Mesodermal cell (in vitro differentiated cells): ENCODE measurements around the gene TTBK2.

Experiments used
- H3K27ac ChIP-seq: 2 replicates; pipeline ENCODE4 v1.7.0; 2013; ENCODE audit warnings: mild to moderate bottlenecking, low read depth, low read length, moderate library complexity; ENCODE audit not compliant: severe bottlenecking
- H3K36me3 ChIP-seq: 2 replicates; pipeline ENCODE4 v1.7.1; 2013; ENCODE audit warnings: mild to moderate bottlenecking, low read length, moderate library complexity; ENCODE audit not compliant: control insufficient read depth, insufficient read depth
- H3K4me1 ChIP-seq: one replicate; pipeline ENCODE4 v1.7.1; 2013; ENCODE audit warnings: mild to moderate bottlenecking, low read length; ENCODE audit not compliant: insufficient read depth, control insufficient read depth, poor library complexity, severe bottlenecking
- H3K4me3 ChIP-seq: 2 replicates; pipeline ENCODE4 v1.7.0; 2013; ENCODE audit warnings: low read length, control low read depth, mild to moderate bottlenecking; ENCODE audit not compliant: insufficient read depth, poor library complexity, severe bottlenecking; ENCODE audit errors: extremely low read depth
- H3K9me3 ChIP-seq: 2 replicates; pipeline ENCODE4 v1.7.1; 2013; ENCODE audit warnings: mild to moderate bottlenecking, low read length, moderate library complexity; ENCODE audit not compliant: control insufficient read depth
- WGBS, 2 experiments: methylation state at CpG; one replicate each; pipeline ENCODE4 v1.1.5; 2013; ENCODE audit warnings: missing lambda C conversion rate in 2 of 2; ENCODE audit not compliant: insufficient coverage in 2 of 2; 5-methylcytosine and 5-hydroxymethylcytosine counted together

Gene TTBK2

DNA sequence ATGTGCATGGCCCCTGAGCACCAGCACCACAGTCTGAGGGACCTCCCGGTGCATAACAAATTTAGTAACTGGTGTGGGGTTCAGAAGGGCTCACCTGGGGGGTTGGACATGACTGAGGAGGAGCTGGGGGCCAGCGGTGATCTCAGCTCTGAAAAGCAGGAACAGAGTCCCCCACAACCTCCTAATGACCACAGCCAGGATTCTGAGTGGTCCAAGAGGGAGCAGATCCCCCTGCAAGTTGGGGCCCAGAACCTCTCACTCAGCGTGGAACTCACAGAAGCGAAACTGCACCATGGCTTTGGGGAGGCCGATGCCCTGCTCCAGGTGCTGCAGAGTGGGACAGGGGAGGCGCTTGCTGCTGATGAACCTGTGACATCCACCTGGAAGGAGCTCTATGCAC is 226.6 kb downstream of the TTBK2 start:
- Histone ChIP-seq H3K9me3 (no peaks in the 10 kb centered on the region), H3K27ac (no peak overlapping the region), H3K36me3 (no peaks in the 10 kb centered on the region), H3K4me3 (no peak overlapping the region), H3K4me1 (no peaks in the 10 kb centered on the region)
- 96 to 100% methylated on average over 5 of the region's 6 CpGs for WGBS, 2 experiments

DNA sequence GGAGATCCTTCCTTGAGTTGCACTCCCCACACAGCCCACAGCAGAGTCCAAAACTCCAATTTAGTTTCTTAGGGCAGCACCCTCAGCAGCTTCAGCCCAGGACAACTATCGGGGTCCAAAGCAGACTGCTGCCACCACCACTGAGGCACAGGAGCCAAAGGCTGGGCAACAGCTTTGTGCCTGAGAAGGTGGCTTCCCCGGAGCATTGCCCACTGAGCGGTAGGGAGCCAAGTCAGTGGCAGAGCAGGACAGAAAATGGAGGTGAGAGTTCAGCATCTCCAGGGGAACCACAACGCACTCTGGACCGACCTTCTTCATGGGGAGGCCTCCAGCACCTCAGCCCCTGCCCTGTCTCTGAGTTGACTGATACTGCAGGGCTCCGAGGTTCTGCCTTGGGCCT is 227.1 kb downstream of the TTBK2 start:
- H3K36me3 ChIP-seq, result no peaks in the 10 kb centered on the region
- WGBS, 2 experiments, result 92 to 96% methylated on average over 6 of the region's 6 CpGs

DNA sequence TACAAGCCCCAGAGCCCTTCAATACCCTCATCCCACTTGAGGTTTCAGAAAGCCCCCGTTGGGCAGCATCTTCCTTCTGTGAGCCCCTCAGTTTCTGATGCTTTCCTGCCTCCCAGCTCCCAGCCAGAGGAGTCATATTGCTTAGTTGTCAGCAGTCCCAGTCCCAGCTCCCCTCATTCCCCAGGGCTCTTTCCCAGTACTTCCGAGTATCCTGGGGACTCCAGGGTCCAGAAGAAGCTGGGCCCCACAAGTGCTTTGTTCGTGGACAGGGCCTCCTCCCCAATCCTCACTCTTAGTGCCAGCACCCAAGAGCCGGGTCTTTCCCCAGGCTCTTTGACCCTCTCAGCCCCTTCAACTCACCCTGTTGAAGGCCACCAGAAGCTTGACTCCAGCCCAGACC is 227.6 kb downstream of the TTBK2 start:
- H3K9me3 ChIP-seq, result no peaks in the 10 kb centered on the region
- no peaks in the 10 kb centered on the region for H3K4me1 ChIP-seq
- WGBS, 2 experiments, result 86 to 90% methylated on average over 1 to 4 of the region's 4 CpGs
- H3K4me3 ChIP-seq, result no peak overlapping the region
- peaks cover 5% of the 10 kb centered on the region for H3K36me3 ChIP-seq
- H3K27ac ChIP-seq, result no peak overlapping the region

More for the DNA sequence above, 227.1 kb downstream of the TTBK2 start:
- no peaks in the 10 kb centered on the region for H3K9me3 ChIP-seq
- no peak overlapping the region for H3K27ac ChIP-seq
- H3K4me3 ChIP-seq, result no peak overlapping the region
- no peaks in the 10 kb centered on the region for H3K4me1 ChIP-seq

DNA sequence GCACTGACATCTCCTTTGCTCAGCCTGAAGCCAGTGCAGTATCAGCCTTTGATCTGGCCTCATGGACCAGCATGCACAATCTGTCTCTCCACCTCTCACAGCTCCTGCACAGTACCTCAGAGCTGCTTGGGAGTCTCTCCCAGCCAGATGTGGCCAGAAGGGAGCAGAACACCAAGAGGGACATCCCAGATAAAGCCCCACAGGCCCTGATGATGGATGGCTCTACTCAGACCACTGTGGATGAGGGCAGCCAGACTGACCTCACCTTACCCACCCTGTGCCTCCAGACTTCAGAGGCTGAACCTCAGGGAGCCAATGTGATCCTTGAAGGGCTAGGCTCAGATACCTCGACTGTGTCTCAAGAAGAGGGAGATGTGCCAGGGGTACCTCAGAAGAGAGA is 228.0 kb downstream of the TTBK2 start:
- H3K4me3 ChIP-seq, result no peak overlapping the region
- no peak overlapping the region for H3K27ac ChIP-seq
- H3K9me3 ChIP-seq, result no peaks in the 10 kb centered on the region
- peaks cover 7% of the 10 kb centered on the region for H3K36me3 ChIP-seq
- H3K4me1 ChIP-seq, result no peaks in the 10 kb centered on the region
- no CpG with 5 or more reads among the region's 1 CpG for WGBS, 2 experiments

DNA sequence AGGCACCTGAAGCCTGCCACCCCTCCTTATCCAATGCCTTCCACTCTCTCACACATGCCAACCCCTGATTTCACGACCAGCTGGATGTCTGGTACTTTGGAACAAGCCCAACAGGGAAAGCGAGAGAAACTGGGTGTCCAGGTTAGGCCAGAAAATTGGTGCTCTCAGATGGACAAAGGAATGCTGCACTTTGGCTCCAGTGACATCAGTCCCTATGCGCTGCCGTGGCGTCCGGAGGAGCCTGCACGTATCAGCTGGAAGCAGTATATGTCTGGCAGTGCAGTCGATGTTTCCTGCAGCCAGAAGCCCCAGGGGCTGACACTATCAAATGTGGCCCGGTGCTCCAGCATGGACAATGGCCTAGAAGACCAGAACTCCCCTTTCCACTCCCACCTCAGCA is 228.8 kb downstream of the TTBK2 start:
- Histone ChIP-seq H3K9me3 (no peaks in the 10 kb centered on the region), H3K36me3 (peaks cover 13% of the 10 kb centered on the region), H3K4me3 (no peak overlapping the region), H3K27ac (no peak overlapping the region), H3K4me1 (no peaks in the 10 kb centered on the region)
- 92 to 96% methylated on average over 8 to 9 of the region's 9 CpGs for WGBS, 2 experiments

DNA sequence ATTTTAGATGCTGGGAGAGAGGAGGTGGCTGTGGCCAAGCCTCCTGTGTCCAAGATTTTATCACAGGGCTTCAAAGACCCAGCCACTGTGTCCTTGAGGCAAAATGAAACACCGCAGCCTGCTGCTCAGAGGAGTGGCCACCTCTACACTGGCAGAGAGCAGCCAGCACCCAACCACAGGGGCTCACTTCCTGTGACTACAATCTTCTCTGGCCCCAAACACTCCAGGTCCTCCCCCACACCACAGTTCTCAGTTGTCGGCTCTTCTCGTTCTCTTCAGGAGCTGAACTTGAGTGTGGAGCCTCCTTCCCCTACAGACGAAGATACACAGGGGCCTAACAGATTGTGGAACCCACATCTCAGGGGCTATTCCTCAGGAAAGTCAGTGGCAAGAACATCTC is 229.3 kb downstream of the TTBK2 start:
- no peak overlapping the region for H3K27ac ChIP-seq
- WGBS, 2 experiments, result 94 to 95% methylated on average over 3 to 4 of the region's 4 CpGs
- H3K36me3 ChIP-seq, result peaks cover 18% of the 10 kb centered on the region
- no peak overlapping the region for H3K4me3 ChIP-seq
- no peaks in the 10 kb centered on the region for H3K9me3 ChIP-seq
- no peaks in the 10 kb centered on the region for H3K4me1 ChIP-seq
